NCI-H1105 treated with DMSO at 0.1 percent for 48 hours (cell line): ENCODE results near the gene SSC5D.
"Not testable (repeated sequence)": the region's sequence is repeated elsewhere in the genome, so short reads cannot be mapped to it uniquely, and the experiment has no call there.

ENCODE experiments used
- DNase-seq: peaks from one replicate; lab custom pipeline; 2025; lab: John Stamatoyannopoulos, UW

Gene SSC5D

GRCh38 chr19:55486971-55487923, 989 bp upstream of the SSC5D start:
- DNase-seq, result no peak

- DNase-seq, result no peak
Observed at GRCh38 chr19:55488986-55489710, 912 bp downstream of the SSC5D start.

DNA sequence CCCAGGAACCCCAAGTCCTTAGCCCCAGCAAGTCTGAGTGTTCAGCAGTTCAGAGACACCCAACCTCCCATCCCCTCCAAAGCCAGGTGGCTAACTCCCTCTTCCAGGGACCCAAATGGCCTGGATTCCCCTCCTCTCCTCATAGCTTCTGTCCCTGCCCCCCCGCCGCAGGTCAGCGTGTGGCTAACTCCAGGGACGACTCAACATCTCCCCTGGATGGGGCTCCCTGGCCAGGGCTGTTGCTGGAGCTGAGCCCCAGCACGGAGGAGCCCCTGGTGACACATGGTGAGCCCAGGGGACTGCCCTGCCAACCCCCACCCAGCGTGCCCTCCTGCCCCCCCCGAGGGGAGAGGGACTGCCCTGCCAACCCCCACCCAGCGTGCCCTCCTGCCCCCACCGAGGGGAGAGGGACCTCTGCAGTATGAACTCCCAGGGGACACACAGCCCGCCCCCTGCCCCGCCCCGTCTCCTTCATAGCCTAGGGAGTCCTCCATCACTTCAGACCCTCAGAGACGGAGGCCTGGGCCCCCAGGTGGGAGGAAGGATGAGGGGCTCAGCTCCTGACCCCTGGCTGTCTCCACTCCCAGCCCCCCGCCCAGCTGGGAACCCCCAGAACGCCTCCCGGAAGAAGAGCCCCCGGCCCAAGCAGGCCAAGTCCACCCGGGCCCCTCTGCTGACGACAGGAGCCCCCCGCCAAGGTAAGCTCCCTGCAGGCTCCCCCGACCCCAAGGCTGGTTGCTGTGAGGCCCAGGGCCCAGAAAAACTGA, 1.7 kb downstream of the SSC5D start:
- DNase-seq, result no peak

DNA sequence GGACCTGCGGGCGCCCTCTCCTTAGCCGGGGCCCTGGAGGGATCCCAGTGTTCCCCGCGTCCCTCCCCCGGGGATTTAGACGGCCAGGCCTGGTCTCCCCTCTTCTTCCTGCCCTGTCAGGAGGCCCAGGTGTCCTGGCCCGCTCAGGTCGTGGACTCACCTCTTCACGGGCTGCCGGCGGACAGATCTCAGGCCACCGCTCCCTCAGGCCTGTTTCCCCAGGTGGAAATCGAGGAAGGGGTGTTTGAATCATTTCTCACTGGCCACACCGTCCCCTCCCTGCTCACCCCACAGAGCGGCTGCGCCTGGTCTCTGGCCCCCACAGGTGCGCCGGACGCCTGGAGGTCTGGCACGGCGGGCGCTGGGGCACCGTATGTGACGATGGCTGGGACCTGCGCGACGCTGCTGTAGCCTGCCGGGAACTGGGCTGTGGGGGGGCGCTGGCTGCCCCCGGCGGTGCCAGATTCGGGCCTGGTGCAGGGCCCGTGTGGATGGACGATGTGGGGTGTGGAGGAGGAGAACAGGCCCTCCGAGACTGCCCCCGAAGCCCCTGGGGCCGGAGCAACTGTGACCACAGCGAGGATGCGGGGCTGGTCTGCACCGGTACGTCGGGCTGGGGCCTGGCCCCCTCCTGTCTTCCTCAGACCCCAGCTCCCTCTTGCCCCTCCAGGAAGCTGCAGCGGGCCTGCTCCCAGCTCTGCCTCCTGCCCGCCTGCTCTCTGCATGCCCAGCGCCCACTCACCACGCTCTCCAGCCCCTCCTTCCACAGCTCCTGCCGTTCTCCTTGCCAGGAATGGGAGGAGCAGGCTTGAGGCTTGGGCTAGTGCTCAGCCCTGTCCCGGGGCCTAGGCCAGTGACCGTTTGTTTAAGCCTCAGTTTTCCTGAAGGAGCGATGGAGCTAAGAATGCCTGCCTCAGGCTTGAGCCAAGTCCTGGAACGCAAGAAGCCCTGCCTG, 2.5 kb downstream of the SSC5D start:
- no peak for DNase-seq

GRCh38 chr19:55491546-55492360, 3.5 kb downstream of the SSC5D start:
- DNase-seq, result no peak

- peak; percentile 72 for DNase-seq
Observed at GRCh38 chr19:55492362-55492944, 4.2 kb downstream of the SSC5D start.

GRCh38 chr19:55493052-55493644, 4.9 kb downstream of the SSC5D start:
- DNase-seq, result no peak

DNA sequence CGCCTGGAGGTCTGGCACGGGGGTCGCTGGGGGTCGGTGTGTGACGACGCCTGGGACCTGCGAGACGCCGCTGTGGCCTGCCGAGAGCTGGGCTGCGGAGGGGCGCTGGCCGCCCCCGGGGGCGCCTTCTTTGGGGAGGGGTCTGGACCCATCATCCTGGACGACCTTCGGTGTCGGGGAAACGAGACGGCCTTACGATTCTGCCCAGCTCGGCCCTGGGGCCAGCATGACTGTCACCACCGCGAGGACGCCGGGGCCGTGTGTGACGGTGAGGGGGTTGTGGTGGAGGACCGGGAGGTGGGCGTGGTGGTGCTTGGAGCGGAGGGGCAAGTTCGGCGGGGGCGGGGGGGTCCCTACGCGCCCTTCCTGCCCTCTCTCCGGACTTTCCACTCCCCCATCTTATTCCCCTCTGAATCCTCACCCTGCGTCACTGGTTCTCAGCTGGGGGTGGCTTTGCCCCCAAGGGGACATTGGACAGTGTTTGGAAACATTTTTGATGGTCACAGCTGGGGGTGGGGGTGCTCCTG, 5.5 kb downstream of the SSC5D start:
- DNase-seq, result no peak

DNA sequence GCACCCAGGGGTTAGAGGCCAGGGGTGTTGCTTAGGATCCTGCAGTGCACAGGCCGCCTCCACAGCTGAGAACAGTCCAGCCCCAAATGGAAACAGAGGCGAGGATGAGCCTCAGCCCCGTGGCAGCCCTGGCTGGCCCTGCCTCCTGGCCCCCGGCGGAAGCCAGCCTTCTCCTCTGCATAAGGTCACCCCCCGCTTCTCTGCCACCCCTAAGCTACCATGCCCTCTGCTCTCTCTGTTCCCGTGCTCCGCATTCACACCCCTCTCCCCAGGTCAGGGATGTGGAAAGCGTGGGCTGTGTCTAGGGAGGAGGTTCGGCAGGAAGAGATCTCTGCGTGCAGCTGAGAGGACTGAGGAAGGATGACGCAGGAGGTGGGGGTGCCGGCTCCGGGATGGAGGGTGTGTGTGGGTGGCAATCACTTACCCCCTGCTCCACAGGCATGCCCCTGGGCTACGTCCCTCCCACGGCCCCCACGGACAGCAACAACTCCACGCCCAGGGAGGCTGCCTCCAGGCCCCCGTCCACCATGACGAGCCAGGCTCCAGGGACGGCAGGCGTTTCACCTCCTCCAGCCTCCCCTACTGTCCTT, 6.0 kb downstream of the SSC5D start:
- no peak for DNase-seq

- DNase-seq, result no peak
Observed at GRCh38 chr19:55495646-55496349, 7.6 kb downstream of the SSC5D start.

- DNase-seq, result not testable (repeated sequence)
Observed at GRCh38 chr19:55496820-55497219, 8.6 kb downstream of the SSC5D start.

- no peak for DNase-seq
Observed at GRCh38 chr19:55497763-55498162, 9.5 kb downstream of the SSC5D start.

DNA sequence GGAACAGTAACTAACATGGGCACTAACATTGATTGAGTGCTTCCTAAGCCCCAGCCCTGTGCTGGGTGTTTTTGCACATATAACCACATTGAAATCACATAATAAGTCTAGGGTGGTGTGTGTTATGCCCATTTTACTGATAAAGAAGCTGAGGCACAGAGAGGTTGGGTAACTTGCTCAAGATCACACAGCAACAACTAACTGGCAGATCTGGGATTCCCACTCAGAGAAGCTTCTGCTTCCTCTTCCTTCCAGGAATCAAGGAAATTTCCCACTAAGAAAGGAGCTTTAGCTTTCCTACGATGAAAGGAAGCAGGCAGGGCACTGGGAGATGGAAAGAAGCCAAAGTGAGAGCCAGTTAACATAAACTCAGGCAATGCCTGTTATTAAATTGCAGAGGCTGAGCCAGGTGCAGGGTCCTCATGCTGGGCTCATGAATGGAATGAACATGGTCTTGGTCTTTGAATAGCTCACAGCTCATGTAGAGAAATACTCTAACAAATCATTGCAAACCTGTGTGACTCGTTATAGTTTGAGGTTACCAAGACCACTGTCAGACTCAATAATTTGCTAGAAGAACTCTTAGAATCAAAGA, 10.1 kb downstream of the SSC5D start:
- DNase-seq, result no peak

DNA sequence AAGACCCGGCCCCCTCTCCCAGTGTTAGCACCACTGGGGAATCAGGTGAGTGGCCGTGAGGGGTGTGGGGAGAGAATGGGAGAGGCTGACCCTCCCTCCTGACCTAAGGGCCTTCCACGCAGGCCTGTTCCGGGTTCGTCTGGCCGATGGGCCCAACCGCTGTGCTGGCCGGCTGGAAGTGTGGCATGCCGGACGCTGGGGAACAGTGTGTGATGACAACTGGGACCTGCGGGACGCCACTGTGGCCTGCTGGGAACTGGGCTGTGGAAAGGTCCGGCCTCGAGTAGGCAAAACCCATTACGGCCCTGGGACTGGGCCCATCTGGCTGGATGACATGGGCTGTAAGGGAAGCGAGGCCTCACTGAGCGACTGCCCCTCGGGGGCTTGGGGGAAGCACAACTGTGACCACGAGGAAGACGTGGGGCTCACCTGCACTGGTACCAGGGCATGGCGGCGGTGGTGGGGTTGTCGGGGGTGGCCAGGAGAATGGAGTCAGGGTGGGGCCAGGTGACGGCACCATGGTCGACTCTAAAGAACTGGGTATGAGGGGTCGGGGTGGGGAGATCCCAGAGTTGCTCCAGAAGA, 12.2 kb downstream of the SSC5D start:
- DNase-seq, result no peak

DNA sequence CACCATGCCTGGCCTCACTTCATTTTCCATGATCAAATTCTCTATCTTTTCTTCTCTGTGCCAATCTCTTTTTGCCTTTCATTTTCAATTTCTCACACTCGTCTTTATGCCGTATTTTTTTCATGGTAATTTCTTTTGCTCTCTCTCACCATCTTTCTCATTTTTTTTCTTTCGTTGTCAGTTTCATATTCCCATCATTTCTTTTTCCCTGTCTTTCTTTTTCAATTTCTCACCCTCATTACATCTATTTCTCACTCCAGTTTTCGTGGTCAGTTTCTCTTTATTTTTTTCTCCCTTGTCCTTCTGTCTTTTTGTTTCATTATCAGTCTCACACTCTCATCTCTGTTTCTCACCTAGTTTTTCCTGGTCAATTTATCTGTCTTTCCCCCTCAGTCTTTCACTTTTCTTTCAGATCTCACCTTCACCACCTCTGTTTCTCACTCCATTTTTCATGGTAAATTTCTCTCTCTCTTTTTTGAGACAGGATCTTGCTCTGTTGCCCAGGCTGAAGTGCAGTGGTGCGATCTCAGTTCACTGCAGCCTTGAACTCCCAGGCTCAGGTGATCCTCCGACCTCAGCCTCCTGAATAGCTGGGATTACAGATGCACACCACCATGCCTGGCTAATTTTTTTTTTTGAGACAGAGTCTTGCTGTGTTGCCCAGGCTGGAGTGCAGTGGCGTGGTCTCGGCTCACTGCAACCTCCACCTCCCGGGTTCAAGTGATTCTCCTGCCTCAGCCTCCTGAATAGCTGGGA, 14.1 kb downstream of the SSC5D start:
- DNase-seq, result no peak

DNA sequence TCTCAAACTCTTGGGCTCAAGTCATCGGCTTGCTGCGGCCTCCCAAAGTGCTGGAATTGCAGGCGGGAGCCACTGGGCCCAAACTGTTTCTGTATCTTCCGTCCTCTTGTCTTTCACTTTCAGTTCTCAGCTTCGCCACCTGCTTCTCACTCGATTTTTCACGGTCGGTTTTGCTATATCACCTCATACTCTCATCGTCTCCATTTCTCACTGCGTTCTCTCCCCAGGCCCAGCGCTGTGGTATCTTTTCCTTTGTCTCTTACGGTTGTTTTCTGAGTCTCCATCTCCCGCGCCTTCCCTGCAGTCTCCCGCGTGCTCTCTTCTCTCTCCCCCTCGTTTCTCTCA, 14.9 kb downstream of the SSC5D start:
- DNase-seq, result no peak
